ENCODE data around the gene APIP.

APIP gene

DNA sequence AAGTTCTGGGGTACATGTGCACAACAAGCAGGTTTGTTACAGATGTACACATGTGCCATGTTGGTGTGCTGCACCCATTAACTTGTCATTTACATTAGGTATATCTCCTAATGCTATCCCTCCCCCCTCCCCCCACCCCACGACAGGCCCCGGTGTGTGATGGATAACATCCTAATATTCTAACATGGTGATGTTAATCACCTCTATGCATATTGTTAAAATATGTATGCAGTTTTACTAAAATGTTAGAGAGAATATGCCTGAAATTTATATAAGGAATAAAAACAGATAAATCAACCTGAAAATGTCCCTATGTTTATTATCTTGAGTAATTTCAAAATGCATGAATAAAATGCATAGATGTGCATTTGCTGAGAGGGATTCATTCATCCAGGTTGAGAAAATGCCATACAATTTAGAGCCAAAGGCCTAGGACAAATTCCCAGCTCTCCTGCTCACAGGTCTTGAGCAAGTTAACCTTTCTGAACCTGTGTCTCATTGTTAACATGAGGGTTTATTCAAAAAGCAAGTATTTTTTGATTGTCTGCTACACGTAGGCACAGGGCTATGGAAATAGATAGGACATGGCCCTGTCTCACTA is 38.7 kb downstream of the APIP start:
- no peak for DNase-seq

DNA sequence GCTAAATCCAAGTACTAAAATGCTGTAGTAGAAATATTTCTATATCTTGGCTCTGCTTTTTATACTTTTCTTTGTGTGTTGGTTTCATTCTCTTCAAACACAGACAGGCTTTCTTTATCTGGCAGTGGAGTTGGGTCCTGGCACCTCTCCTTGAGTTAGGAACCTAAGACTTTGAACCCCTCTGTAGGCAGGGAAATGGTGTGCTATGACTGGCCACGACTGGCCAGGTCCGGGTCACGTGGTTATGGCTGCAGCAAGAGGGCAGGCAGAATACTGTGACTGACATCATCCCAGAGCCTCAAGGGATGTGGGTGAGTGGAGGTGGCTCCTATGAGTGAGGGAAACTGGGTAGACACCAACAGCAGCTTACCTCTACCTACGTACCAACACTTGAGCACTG is 42.0 kb downstream of the APIP start:
- no peak for DNase-seq

DNA sequence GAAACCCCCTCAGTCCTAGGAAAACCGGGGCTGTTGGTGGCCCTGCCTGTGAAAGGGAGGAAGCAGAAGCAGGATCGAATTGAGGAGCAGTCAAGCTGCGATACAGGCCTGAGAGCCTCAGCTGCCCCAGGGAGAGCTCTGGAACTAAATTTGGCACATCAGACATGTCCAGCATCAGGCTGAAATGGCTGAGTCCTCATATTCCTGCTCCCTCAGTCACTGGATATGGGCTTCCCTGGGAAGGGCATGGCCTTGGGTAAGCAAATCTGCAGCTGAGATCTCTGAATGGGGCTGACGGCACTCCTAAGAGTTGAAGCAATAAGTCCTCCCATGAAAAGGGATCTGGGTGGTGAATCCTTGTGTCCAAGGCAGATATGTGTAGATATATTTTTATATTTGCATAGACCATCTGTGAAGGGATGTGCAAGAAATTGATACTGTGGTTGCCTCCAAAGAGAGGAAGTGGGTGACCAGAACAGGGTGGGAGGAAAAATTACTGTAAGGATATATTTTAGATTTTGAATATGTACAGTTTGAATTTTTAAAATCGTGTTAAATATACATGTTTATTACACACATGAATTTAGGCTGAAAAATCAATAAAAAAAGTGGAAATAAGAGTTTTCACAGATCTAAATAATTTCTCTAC is 45.5 kb downstream of the APIP start:
- DNase-seq: no peak

DNA sequence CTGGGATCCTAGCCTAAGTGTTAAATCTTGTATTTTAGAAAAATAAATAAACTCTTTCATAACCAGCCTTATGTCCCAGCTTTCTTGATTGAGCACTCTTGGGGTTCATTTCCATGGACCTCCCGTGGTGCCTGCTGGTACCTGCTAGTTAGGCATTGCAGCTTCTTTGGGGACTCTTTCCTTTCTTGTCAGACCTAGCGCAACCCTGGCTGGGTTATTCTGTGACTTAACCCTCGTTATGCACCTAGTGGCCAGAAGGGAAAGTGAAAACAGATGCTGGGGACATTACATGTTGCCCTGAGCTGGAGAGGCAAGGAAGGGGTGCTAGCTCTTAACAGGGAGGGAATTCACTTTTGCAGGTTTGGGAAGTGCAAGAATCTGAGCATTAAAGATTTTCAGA is 46.8 kb downstream of the APIP start:
- DNase-seq: no peak

DNA sequence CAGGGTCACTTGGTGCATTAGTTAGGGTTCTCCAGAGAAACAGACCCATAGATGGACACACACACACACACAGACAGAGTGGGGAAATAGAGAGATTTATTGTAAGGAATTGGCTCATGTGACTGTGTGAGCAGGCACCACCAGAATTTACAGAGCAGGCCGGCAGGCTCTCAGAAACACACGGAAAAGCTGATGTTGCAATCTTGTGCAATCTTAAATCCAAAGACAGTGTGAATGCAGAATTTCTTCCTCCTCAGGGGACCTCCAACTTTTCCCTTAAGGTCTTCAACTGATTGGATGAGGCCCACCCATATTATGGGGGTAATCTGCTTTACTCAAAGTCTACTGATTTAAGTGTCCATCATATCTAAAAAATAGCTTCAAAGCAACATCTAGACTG is 49.8 kb downstream of the APIP start:
- DNase-seq: no peak

DNA sequence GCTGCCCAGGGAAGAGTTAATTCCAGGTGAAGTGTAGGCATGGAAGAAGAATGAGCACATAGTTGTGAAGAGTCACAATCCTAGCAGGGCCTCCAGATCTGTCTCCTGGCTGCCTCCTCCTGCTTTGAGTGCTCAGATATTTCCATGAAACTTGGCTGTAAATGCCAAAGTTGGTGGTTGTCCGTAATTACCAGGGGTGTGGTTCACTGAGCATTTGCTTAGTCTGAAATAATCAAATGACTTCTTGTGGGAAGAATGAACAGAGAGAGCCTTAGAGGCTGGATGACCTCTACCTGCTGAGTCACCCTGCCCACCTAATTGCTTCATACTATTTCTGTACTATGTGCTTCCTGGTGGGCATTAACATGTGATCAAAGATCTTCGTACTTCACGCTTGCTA is 50.9 kb downstream of the APIP start:
- DNase-seq: no peak

DNA sequence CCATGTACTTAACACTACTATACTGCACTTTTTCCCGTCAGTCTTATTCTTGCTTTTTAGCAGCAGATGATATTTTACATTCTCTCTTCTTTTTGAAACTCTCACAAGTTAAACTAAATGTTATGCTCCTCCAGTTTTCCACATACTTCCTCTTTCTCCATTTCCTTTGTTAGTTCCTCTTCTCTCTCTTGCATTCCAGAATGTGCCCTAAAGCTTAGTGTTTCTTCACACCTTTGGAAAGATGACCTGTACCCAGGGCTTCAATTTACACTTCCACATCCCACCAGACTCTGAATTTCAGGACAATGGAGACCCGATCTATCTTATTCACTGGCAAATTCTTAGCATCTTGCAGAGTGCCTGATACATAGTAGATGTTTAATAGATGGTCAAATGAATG is 51.8 kb downstream of the APIP start:
- DNase-seq: no peak

DNA sequence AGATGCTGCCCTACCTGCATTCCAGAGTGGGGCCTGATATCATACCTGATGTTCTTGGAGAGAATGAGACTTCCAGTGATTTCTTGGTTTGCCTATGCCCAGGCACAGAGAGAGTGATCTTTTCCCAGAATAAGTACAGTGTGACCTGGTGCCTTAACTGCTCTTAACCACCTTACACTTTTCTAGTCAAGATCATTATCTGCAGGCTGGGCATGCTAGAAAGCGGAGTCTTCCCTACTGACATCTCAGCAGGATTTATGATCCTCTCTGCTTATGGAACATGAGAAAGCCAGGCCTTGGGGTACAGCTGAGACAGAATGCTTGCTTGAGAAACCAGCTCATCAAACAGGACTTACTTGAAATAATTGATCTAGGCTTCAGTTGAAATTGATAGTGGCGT is 53.1 kb downstream of the APIP start:
- DNase-seq: no peak

DNA sequence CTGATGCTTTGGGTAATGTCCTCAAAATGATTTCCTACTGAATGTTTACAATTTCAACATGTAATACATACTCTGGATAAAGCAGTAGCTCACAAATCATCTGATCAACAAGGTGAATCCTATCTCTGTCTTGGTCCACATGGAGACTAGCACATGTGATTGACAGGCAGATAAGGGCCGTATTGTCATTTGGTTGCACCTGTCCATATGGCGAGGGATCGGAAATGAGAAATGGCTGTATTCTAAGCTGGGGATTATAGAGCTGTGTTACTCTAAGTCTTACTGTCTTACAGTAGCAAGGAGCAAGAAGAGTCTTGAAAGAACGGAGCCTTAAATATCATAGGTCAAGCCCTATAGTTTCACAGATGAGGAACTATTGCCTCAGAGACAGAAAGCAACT is 55.7 kb downstream of the APIP start:
- no peak for DNase-seq

DNA sequence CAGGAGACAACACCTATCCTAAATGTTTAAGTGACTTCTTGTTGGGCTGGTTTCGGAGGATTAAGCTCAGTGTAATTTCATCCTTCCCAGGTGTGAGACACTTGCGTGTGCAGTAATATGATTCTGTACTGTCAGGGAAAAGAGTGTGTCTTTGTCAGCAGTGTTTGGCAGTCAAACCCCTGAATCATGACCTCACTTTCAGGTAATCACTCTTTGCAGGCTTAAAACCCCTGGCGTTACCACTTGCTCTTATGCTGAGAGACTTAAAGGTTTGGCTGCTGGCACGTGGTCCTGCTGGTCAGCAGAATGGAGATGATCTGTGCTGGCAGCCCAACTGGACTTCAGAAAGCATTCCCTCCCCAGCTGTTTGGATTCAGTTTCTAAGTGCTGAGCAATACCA is 56.1 kb downstream of the APIP start:
- no peak for DNase-seq

DNA sequence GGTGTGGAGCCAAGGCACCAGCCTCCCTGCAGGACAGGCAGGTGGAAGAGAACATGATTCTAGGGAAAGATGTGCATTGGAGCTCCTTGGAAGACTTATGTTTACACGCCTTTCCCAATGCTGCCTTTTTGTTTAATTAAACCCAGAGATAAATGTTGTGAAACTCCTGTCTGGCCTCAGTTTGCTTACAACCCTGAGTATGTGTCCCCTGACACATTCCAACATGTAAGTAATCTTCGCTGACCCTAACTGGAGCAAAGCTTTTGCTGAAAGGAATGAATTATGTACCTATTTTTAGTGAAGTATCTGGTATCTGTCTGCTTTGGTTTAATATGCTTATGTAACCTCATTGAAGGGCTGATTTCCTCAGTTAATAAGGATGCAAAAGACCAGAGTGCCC is 56.7 kb downstream of the APIP start:
- no peak for DNase-seq

DNA sequence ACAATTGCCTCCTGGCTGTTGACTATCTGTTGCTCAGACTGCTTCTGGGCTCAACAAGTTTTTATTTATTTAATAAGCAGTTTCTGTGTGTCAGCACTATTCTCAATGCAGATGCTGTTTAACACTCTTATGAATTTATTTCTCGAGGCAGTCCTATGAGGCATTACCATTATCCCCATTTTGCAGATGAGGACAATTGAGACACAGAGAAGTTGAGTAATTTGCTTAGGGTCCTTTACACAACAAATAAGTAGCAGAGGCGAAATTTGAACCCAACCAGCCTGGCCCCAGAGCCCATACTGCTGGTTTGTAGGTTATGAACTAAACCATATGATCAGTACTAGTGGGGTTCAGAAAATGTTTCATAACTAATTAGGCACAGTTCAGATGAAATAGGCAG is 58.7 kb downstream of the APIP start:
- DNase-seq: no peak

DNA sequence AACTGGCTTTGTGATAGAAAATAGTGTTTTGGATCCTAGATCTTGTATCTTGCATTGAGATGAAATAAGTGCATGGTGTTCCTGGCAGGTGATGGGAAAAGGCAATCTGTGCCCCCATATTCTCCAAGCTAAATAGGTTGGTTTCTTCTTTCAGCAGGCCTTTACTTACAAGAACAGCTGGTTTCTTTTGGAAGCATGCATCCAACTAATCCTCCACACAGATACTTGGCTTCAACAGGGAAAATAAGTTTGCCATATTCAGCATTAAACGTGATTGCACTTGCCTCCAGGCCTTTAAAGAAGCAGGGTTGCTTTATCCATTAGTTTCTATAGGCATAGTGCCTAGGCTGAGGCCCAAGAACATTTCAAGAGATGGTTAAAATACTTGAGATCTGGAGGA is 59.9 kb downstream of the APIP start:
- no peak for DNase-seq

DNA sequence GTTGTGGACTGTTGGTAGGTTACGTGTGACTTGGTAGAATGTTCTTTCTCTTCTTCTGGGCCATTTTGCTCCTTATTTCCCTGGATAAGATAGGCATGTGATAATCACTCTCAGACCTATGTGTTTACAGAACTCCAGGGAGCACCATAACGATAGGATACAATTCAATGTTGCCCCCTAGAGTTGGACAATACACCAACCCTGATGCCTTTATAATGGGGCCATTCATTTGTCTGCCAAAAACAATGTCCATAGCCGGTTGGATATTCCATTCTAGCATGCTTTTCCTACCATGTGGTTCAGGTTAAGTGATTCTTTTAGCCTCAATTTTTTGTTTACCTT is 60.5 kb downstream of the APIP start:
- no peak for DNase-seq

DNA sequence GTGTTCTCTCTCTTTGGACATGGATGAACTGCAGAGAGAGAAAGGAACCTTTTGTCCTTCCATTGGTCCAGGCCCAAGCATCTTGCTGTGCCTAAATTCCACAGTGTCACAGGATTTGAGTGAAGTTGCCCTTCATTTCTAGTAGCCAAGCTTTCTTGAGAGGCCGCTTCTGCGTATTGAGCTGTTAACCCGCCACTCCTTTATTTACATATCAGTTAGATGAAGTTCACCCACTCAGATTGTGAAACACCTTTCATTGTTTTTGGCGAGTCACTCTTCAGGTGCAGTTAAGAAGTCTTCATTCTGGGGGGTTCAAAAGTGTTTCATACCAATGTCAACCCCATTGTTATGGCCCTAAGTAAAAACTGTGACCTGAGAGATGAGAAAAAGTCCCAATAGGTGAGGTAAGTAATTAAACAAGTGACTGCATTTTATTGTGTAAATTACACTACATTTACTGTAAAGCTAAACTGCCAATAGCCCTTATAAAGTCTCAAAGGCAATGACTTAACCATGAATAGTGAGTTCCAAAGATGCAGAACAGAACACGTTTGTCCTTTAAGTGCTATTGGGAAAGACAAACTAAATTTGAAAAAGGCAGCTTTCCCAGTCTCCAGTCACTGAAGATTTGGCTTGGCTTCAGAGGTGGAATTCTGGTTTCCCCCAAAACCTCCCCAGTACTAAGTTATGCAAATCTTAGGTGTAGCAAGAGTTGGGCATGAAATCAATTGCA is 61.0 kb downstream of the APIP start:
- DNase-seq: no peak

DNA sequence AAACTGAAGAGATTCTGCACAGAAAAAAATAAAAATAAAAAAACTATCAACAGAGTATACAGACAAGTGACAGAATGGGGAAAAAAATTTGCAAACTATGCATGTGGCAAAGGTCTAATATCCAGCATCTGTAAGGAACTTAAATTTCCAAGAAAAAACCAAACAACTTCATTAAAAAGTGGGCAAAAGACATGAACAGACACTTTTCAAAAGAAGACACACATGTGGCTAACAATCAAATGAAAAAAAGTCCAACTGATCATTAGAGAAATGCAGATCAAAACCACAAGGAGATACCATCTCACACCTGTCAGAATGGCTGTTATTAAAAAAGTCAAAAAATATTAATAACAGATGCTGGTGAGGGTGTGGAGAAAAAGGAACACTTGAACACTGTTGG is 64.3 kb downstream of the APIP start:
- DNase-seq: no peak

DNA sequence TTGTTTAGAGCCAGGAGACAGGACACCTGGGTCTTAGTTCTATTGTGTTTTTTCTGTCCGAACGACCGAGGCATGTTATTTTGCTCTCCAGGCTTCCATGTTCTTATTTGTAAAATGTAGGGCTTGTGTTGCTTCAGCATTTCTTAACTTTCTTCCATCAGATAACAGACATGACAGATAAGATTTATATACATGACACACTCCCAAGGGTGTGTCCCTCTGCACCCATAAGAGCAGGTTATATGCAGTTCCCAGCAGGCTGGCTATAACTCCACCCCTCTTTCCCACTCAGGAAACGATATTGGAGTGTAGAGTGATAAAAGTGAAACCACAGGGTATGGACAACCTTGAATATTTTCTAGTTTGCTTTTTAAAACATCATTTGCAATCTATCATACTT is 65.8 kb downstream of the APIP start:
- DNase-seq: no peak

DNA sequence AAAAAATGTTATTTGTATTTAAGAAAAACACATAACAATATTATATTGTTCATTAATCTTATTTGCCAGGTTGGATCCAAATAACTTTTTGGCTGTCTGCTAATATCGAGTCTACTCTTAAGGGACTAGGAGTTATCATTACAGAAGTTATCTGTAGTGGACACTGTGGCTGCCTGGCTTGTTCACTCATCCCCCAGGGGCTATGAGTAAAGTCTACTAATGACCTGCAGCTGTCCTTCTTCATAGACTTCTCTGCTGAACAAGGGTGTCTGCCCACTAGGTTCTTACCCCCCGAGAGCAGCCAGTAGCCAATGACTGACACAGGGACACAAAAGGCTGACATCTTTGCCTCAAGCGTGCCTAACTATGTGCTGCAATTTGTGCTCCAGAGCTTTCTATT is 69.7 kb downstream of the APIP start:
- no peak for DNase-seq

DNA sequence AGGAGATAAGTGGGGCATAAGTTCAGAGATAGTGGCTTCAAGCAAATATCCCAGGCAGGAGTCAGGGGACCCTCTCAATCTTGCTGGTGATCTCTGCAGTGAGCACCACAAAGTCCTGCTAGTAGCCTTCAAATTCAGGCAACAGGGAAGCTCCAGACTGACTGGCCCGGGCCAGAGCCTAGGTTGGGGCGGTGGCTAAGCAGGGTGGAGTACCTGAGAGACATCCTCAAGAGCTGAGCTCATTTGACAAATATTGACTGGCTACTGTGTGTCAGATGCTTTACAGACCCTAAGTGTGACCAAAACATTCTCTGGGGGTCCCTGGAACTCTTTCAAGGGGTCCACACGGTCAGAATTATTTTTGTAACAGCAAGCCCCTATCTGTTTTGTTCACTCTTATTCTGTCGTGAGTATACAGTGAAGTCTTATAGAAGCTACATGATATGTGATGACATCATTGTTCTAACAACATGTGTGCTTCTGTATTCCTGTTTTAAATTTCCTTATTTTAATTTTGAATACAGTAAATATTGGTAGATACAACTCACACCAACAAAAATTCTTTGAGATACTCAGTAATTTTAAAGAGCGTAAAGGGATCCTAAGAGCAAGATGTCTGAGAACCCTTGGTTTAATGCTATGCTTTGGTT is 71.6 kb downstream of the APIP start:
- DNase-seq: no peak

DNA sequence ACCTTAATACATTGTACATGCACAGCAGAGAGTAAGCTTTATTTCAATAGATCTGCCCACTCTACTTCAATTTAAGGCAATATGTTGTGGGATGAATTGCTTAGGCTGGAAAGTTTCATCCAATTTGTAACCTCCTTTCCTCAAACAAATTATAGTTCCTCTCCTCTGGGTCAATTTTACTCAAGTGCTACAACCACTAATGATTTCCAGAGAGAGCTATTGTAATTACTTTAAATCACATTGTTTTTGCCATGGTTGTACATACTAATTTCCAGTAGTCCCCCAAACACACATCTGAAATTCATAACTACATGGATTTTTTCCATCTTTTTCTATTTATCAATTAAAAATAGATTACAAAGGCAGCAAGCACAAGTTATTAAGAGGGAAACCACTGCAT is 72.9 kb downstream of the APIP start:
- DNase-seq: no peak

DNA sequence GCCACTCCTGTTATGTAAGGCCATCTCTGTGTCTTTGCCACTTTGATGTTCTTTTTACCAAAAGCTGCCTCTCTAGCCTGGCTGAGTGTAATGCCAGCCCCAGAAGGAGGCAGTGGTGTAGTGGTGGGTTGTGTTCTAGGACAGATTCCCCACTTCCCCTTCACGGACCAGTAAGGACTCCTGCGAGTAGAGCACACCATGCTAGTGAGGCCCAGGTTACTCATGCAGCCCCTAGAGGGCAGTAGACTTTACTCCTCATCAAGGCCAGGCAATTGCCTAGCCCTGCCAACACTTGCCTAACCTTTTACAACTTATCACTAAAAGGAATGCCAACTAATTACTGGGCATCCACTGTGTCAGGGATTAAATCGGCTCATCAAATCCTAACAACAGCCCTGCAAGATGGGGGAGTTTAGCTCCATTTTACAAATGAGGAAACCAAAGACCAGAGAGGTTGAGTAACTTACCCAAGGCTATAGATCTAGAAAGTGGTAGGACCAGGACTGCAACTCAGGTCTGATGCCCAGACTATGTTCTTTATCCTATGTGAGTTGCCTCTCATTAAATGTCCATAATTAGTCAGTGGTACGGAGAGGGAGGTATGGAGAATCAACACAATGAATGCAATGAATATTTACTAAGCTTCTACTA is 75.3 kb downstream of the APIP start:
- no peak for DNase-seq

DNA sequence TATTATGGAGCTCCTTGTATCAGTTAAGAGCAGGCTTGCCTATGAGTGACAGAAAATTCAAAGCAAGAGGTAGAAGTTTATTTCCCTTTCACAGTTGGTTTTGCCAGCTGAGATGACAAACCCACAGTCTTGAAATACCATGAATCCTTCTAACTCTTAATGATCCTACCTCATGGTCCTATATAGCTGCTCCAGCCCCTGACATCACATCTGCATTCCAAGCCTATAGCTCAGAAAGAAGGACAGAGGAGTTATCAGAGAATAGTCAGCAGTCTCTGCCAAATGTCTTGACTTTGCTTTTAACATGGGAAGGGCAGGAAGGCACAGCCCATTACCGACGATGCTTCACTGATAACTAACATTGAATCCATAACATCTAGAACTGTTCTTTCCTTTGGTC is 76.2 kb downstream of the APIP start:
- no peak for DNase-seq

DNA sequence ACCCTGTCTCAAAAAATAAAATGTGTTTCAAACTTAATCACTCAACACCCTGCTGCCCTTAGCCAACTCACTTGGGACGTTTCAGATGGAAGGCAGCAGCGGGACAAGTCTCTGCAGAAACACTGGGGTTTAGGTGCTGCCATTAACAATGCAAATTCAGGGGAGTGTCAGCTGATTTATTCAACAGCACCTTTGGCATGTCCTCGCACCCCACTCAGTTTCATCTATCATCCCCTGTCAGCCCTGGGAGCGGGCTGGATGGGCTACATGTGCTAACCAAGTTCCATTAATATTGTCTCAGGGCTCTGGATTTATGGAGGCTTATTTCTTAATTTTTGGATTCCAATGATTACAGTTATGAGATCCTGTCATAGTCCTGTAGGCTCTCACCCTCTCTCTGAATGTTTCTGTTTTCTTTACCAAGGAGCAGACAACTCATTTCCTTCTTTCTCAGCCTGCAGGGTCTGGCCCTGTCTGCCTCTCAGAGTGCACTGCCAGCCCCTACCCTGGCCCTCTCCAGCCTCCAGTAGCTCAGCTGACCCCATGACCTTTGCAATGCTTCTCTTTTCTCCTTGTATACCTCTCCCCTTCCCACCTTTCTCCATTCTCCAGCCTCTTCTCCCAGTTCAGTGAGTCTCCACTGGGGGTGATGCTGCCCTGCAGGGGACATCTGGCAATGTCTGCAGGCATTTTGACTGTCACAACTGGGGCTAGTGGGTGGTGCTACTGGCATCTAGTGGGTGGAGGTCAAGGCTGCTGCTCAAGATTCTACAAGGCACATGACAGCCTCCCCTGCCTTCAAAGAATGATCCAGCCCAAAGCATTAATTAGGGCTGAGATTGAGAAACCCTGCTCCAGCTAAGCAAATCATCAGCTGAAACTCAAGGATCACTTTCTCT is 79.0 kb downstream of the APIP start:
- DNase-seq: no peak
